Body of pancreas (tissue), 4 donors: ENCODE results near the gene AGPAT4.

Experiments used
- POLR2A ChIP-seq, 3 donors: fragments of 450-650 bp; IDR thresholded peaks; one replicate each; pipeline ENCODE4 v1.6.1; 2016; ENCODE audit warnings: antibody characterized with exemption in 3 of 3, mild to moderate bottlenecking in 2 of 3
- TF ChIP-seq, protein P1 (sequence below), 7 experiments: fragments of 450-650 bp in 4 of 7; fragments of 200-600 bp in 3 of 7; sonication (generic) in 3 of 7; IDR thresholded peaks; one replicate each; pipeline ENCODE4 v1.5.1; 2016 to 2019; ENCODE audit warnings: antibody characterized with exemption in 7 of 7

DNA sequence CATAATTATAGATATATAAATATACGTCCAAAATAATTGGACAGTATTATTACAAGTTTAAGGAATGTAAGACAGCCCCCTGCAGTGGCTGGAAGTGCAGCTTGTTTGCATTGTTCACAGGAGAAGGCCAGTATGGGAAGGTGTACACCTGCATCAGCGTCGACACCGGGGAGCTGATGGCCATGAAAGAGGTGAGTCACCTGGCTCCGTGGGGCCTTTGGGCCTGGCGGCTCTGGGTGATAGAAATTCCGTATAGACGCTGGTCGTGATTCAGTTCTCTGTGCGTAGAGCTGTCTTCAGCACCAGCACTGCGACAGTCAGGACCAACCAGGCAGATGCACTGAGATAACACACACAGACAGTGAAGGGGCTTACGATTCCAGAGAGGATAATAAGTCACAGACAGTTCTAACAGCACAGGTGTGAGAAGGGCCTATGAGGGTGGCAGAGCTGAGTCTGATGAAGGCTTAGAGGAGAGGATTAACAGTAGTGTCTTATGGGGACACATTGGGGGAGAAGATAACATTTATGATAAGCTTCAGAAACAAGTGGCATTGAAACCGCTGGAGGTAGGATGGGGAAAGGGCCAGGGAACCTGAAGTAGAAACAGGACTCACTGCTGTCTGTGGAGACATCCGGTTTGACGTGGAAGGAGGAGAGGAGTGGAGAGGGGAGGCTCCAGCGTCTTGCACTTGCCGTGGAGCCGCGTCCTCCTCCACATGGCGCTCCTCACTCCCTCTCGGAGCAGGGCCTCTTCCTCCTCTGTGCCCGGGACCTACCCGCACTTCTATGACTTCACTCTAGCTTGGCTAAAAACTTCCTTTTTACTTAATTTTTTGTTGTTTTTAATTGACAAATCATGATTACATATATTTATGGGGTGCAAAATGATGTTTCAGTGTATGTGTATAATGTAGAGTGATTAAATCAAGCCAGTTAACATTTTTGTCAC is 165.8 kb downstream of the AGPAT4 start:
- no peak for TF ChIP-seq POLR2A (IDR thresholded peaks at IDR 0.05)
- TF ChIP-seq, protein P1, sequence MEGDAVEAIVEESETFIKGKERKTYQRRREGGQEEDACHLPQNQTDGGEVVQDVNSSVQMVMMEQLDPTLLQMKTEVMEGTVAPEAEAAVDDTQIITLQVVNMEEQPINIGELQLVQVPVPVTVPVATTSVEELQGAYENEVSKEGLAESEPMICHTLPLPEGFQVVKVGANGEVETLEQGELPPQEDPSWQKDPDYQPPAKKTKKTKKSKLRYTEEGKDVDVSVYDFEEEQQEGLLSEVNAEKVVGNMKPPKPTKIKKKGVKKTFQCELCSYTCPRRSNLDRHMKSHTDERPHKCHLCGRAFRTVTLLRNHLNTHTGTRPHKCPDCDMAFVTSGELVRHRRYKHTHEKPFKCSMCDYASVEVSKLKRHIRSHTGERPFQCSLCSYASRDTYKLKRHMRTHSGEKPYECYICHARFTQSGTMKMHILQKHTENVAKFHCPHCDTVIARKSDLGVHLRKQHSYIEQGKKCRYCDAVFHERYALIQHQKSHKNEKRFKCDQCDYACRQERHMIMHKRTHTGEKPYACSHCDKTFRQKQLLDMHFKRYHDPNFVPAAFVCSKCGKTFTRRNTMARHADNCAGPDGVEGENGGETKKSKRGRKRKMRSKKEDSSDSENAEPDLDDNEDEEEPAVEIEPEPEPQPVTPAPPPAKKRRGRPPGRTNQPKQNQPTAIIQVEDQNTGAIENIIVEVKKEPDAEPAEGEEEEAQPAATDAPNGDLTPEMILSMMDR (IDR thresholded peaks at IDR 0.05), result no peak
